Adrenal gland (tissue), 19 donors: ENCODE data around the gene SEC22C. TPM values are rescaled to one million over a fixed set of nuclear protein-coding genes. Genes with fewer than 3 reads are reported as not detected.

ENCODE experiments used
- DNase-seq, 7 donors: peaks; one replicate each; pipeline ENCODE4 v3.0.0-alpha.2; 2019 to 2020
- H3K27ac ChIP-seq, 5 donors: fragments of 200-600 bp; sonication (generic) in 4 of 5; 1 replicate in 3 of 5; 2 replicates in 2 of 5; pipeline versions ENCODE4 v1.5.1 to v1.8.0; 2016 to 2020; ENCODE audit warnings: mild to moderate bottlenecking in 1 of 5
- H3K27me3 ChIP-seq: fragments of 200-600 bp; 2 replicates; pipeline ENCODE4 v1.8.0; 2021
- H3K36me3 ChIP-seq, 2 donors: fragments of 200-600 bp; replicated peaks in 1 of 2; 1 replicate in 1 of 2; 2 replicates in 1 of 2; pipeline versions ENCODE4 v1.5.1 to v1.8.0; 2018 to 2022
- H3K4me1 ChIP-seq, 2 donors: fragments of 200-600 bp; replicated peaks in 1 of 2; 1 replicate in 1 of 2; 2 replicates in 1 of 2; pipeline versions ENCODE4 v1.5.1 to v1.8.0; 2018 to 2021
- H3K4me3 ChIP-seq, 4 donors: fragments of 200-600 bp; sonication (generic) in 3 of 4; one replicate each; pipeline ENCODE4 v1.5.1; 2016 to 2018
- H3K9me3 ChIP-seq, 3 donors: fragments of 200-600 bp; sonication (generic) in 1 of 3; replicated peaks in 1 of 3; 1 replicate in 2 of 3; 2 replicates in 1 of 3; pipeline versions ENCODE4 v1.5.1 to v1.8.0; 2016 to 2021
- POLR2A ChIP-seq, 2 donors: fragments of 450-650 bp; IDR thresholded peaks; one replicate each; pipeline ENCODE4 v1.6.1; 2017; ENCODE audit warnings: antibody characterized with exemption in 2 of 2, mild to moderate bottlenecking in 2 of 2, moderate library complexity in 1 of 2
- WGBS, 4 donors: extraction: QIAGEN DNeasy Blood & Tissue Kit in 2 of 4; methylation state at CpG; one replicate each; pipeline versions ENCODE4 v1.1.5 to v1.1.7; 2013 to 2017; 5-methylcytosine and 5-hydroxymethylcytosine counted together
- intact Hi-C, 2 donors: fragments of 100-400 bp; cut with DNase I; formaldehyde crosslinking; loops; one replicate each; pipeline versions ENCODE4 v1.14.1 to v1.15.0; 2022 to 2023
- long read RNA-seq, 10 donors: library from polyadenylated mRNA in 3 of 10; unstranded in 2 of 10; stranded (forward) in 1 of 10; transcript quantifications; one replicate each; pipeline ENCODE4 v2.0.0 and lab custom pipeline, GENCODE V29; 2021 to 2026
- polyA plus RNA-seq, 3 donors: library from polyadenylated mRNA; stranded (reverse); fragments of 200-250 nt in 2 of 3; fragments of 350-450 nt in 1 of 3; fragmentation: Illumina TruSeq in 1 of 3; extraction: RNeasy Lipid Tissue Mini Kit (QIAGEN cat#74804) in 1 of 3; gene quantifications; one replicate each; pipeline ENCODE4 v1.2.3, GENCODE V29; 2013 to 2014
- total RNA-seq, 9 donors: library from RNA; depleted of rRNA in 4 of 9; stranded (reverse); fragments of >200 nt in 4 of 9; fragments of 120-200 nt in 1 of 9; fragmentation: NEBNext Ultra II Directional in 1 of 9; extraction: Animal tissue kit (Norgen Biotek cat#: 25700) in 1 of 9; gene quantifications; one replicate each; pipeline versions ENCODE4 v1.1.0 to v1.2.4, GENCODE V29; 2013 to 2023
- TF ChIP-seq, protein P1 (sequence below), 6 experiments: fragments of 450-650 bp in 4 of 6; fragments of 200-600 bp in 2 of 6; sonication (generic) in 1 of 6; IDR thresholded peaks; 1 replicate in 5 of 6; 2 replicates in 1 of 6; pipeline versions ENCODE4 v1.5.1 to v1.8.0; 2016 to 2021; ENCODE audit warnings: antibody characterized with exemption in 6 of 6, mild to moderate bottlenecking in 2 of 6, moderate library complexity in 1 of 6
- donor health status: healthy with polysubstance abuse.
- donor health status: Bipolar disorder and iron deficiency.
- donor health status: DM: yes; HTN: yes; CAD: no.
- donor health status: DM: no; HTN: no; CAD: no.
- donor health status: DM: no; HTN: no; CAD: no.
- donor health status: DM: yes; HTN: yes; CAD: no.

Gene SEC22C, protein sequence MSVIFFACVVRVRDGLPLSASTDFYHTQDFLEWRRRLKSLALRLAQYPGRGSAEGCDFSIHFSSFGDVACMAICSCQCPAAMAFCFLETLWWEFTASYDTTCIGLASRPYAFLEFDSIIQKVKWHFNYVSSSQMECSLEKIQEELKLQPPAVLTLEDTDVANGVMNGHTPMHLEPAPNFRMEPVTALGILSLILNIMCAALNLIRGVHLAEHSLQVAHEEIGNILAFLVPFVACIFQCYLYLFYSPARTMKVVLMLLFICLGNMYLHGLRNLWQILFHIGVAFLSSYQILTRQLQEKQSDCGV
- total RNA-seq (10 to 100 TPM; 37.0 to 65.7 (median 42.4) TPM), polyA plus RNA-seq (10 to 100 TPM; 13.7 to 43.1 (median 19.6) TPM)
- long read RNA-seq, donor 1, transcript SEC22C-202 (7 exons, 1,608 nt): major isoform, 7 of 7 reads
- long read RNA-seq, donor 1, partial matches to known transcripts: 0 of 7 reads
- long read RNA-seq, donor 1, other reads (novel, unspliced or antisense): 0 of 7 reads
- long read RNA-seq, donor 2, partial matches to known transcripts: 73 of 80 reads
- long read RNA-seq, donor 2, other reads (novel, unspliced or antisense): 5 of 80 reads
- long read RNA-seq, donor 3, partial matches to known transcripts: 70 of 74 reads
- long read RNA-seq, donor 3, other reads (novel, unspliced or antisense): 0 of 74 reads
- long read RNA-seq, donor 4, transcript SEC22C-202 (7 exons, 1,608 nt): major isoform, 14 of 23 reads
- long read RNA-seq, donor 4, partial matches to known transcripts: 0 of 23 reads
- long read RNA-seq, donor 4, other reads (novel, unspliced or antisense): 8 of 23 reads
- long read RNA-seq, donor 5, transcript SEC22C-202 (7 exons, 1,608 nt): major isoform, 32 of 54 reads
- long read RNA-seq, donor 5, transcript SEC22C-201 (7 exons, 1,380 nt): minor isoform, 8 of 54 reads
- long read RNA-seq, donor 5, partial matches to known transcripts: 3 of 54 reads
- long read RNA-seq, donor 5, other reads (novel, unspliced or antisense): 9 of 54 reads
- long read RNA-seq, donor 6, transcript SEC22C-202 (7 exons, 1,608 nt): major isoform, 11 of 19 reads
- long read RNA-seq, donor 6, partial matches to known transcripts: 0 of 19 reads
- long read RNA-seq, donor 6, other reads (novel, unspliced or antisense): 8 of 19 reads
- long read RNA-seq, donor 7, transcript SEC22C-202 (7 exons, 1,608 nt): major isoform, 5 of 5 reads
- long read RNA-seq, donor 7, partial matches to known transcripts: 0 of 5 reads
- long read RNA-seq, donor 7, other reads (novel, unspliced or antisense): 0 of 5 reads
- long read RNA-seq, donor 8, partial matches to known transcripts: 59 of 63 reads
- long read RNA-seq, donor 8, other reads (novel, unspliced or antisense): 0 of 63 reads
- long read RNA-seq, donor 9, partial matches to known transcripts: 71 of 73 reads
- long read RNA-seq, donor 9, other reads (novel, unspliced or antisense): 0 of 73 reads
- long read RNA-seq, donor 10, transcript SEC22C-202 (7 exons, 1,608 nt): major isoform, 5 of 32 reads
- long read RNA-seq, donor 10, partial matches to known transcripts: 27 of 32 reads
- long read RNA-seq, donor 10, other reads (novel, unspliced or antisense): 0 of 32 reads

- Histone ChIP-seq H3K4me1 (peaks cover 0 to 17% of the 10 kb centered on the region in 2 donors), H3K36me3 (no peaks in the 10 kb centered on the region), H3K4me3 (peak within 1 kb of the TSS; percentile 23 to 89 (median 67)), H3K9me3 (no peaks in the 10 kb centered on the region), H3K27me3 (no peaks in the 10 kb centered on the region), H3K27ac (peak within 1 kb of the TSS; percentile 4 to 93 (median 75))
- peak; percentile 96 to 98 (median 97) for DNase-seq
- WGBS, 4 donors: 0% methylated on average over 1 to 77 of the region's 77 CpGs
- TF ChIP-seq, protein P1, sequence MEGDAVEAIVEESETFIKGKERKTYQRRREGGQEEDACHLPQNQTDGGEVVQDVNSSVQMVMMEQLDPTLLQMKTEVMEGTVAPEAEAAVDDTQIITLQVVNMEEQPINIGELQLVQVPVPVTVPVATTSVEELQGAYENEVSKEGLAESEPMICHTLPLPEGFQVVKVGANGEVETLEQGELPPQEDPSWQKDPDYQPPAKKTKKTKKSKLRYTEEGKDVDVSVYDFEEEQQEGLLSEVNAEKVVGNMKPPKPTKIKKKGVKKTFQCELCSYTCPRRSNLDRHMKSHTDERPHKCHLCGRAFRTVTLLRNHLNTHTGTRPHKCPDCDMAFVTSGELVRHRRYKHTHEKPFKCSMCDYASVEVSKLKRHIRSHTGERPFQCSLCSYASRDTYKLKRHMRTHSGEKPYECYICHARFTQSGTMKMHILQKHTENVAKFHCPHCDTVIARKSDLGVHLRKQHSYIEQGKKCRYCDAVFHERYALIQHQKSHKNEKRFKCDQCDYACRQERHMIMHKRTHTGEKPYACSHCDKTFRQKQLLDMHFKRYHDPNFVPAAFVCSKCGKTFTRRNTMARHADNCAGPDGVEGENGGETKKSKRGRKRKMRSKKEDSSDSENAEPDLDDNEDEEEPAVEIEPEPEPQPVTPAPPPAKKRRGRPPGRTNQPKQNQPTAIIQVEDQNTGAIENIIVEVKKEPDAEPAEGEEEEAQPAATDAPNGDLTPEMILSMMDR (IDR thresholded peaks at IDR 0.05): peak in 3 of 6 experiments; percentile 10 to 27 (median 17)
- TF ChIP-seq POLR2A (IDR thresholded peaks at IDR 0.05): peak; percentile 55 to 87
- intact Hi-C loops: loop anchor here in 1 of 2 donors (10.0 kb wide), 1 partner anchor 163 kb away; no protein-coding TSS in a partner anchor
Observed at GRCh38 chr3:42581709-42582473, at the start of gene SEC22C. Gene SEC22C (minus strand): TSS chr3:42581967. CDS start chr3:42569046, 12,921 bp downstream.

DNA sequence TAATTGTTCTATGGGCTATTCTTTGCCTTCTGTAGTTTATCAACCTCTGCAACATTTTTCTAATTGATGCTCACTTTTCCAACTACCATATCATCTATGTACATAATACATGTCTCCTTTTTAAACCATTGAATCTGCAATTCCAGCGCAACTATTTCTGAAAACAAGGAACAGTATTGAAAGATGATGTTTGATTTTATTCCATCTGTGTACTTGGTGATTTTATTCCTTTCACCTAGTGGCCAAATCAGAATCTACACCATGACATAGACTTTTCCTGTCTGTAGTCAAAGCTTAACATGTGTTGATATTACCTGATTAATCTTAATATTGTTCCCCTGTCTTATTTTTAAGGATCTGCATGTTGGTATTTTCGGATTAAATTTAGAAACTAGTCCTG, 31.7 kb upstream of the SEC22C start:
- Histone ChIP-seq H3K36me3 (peaks cover 0 to under 1% of the 10 kb centered on the region in 2 donors), H3K27ac (peak overlapping the region in 1 of 5 donors; percentile 4), H3K27me3 (no peaks in the 10 kb centered on the region), H3K4me1 (peaks cover 18 to 54% of the 10 kb centered on the region in 2 donors), H3K9me3 (no peaks in the 10 kb centered on the region), H3K4me3 (no peak overlapping the region)
- DNase-seq: no peak
- TF ChIP-seq, protein P1 (IDR thresholded peaks at IDR 0.05): peak in 5 of 6 experiments; percentile 29 to 54 (median 37)
- TF ChIP-seq POLR2A (IDR thresholded peaks at IDR 0.05): no peak
- 88 to 93% (median 90%) methylated on average over 2 of the region's 2 CpGs for WGBS, 4 donors
- intact Hi-C loops: no loop called here

DNA sequence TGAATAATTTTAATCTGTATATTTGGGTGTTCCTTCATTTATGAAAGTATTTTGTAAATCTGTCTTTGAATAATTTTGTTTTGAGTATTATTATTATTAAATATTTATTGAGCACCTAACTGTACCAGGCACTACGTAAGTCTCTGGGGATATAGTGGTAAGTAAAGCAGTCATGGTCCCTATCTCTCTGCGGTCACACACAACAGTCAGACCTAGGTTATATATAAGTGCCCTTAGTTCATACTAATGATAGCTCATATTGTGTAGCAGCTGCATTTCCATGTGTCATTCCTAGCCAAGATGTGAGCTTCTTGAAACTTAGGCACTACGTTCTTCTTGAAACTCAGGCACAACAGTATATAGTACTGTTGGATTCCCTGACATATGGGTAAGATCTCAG, 31.2 kb upstream of the SEC22C start:
- DNase-seq: no peak
- TF ChIP-seq, protein P1 (IDR thresholded peaks at IDR 0.05): no peak
- TF ChIP-seq POLR2A (IDR thresholded peaks at IDR 0.05): no peak
- Histone ChIP-seq H3K4me1 (peaks cover 18 to 59% of the 10 kb centered on the region in 2 donors), H3K27ac (peak overlapping the region in 1 of 5 donors; percentile 38), H3K9me3 (no peaks in the 10 kb centered on the region), H3K4me3 (no peak overlapping the region), H3K36me3 (no peaks in the 10 kb centered on the region), H3K27me3 (no peaks in the 10 kb centered on the region)
- intact Hi-C loops: no loop called here
- WGBS, 4 donors: 90 to 94% (median 93%) methylated on average over 3 of the region's 3 CpGs
